ENCODE measurements around the gene CAPN8. TPM values are rescaled to one million over a fixed set of nuclear protein-coding genes. Genes with fewer than 3 reads are reported as not detected.

CAPN8 gene
- total and polyA plus RNA-seq, 5 experiments from 2014 or later, result 0.21 to 0.36 TPM; not detected in 3

GRCh38 chr1:223620297-223620897 lies 45.1 kb downstream of the CAPN8 start:
- Mint-ChIP-seq H3K4me3 (no peak overlapping the region), H3K36me3 (no peaks in the 10 kb centered on the region), H3K27me3 (no peaks in the 10 kb centered on the region), H3K9me3 (no peaks in the 10 kb centered on the region), H3K27ac (peak overlapping the region in 1 of 10 donors; percentile 6), H3K4me1 (peaks cover 0 to 4% (median 0%) of the 10 kb centered on the region in 4 donors)
- POLR2A ChIA-PET, result no interaction called here
- DNase-seq, result no peak
- no peak for ATAC-seq

GRCh38 chr1:223618680-223619079 lies 46.8 kb downstream of the CAPN8 start:
- no peak for ATAC-seq
- Mint-ChIP-seq H3K4me3 (no peak overlapping the region), H3K9me3 (no peaks in the 10 kb centered on the region), H3K27ac (no peak overlapping the region), H3K4me1 (peaks cover 0 to 4% (median 0%) of the 10 kb centered on the region in 4 donors), H3K27me3 (no peaks in the 10 kb centered on the region), H3K36me3 (no peaks in the 10 kb centered on the region)
- POLR2A ChIA-PET, result no interaction called here
- no peak for DNase-seq

GRCh38 chr1:223617323-223618070 lies 48.0 kb downstream of the CAPN8 start:
- no peaks in the 10 kb centered on the region for H3K36me3 Mint-ChIP-seq
- H3K27me3 Mint-ChIP-seq, result no peaks in the 10 kb centered on the region
- POLR2A ChIA-PET, result no interaction called here
- peaks cover 0 to 2% (median 0%) of the 10 kb centered on the region in 4 donors for H3K4me1 Mint-ChIP-seq
- no peaks in the 10 kb centered on the region for H3K9me3 Mint-ChIP-seq
- DNase-seq (no peak), ATAC-seq (no peak)
- no peak overlapping the region for H3K27ac Mint-ChIP-seq
- H3K4me3 Mint-ChIP-seq, result no peak overlapping the region

GRCh38 chr1:223616586-223616985 lies 48.9 kb downstream of the CAPN8 start:
- DNase-seq (no peak), ATAC-seq (no peak)
- Mint-ChIP-seq H3K36me3 (no peaks in the 10 kb centered on the region), H3K9me3 (no peaks in the 10 kb centered on the region), H3K27ac (no peak overlapping the region), H3K4me3 (no peak overlapping the region), H3K4me1 (peaks cover 0 to 5% (median under 1%) of the 10 kb centered on the region in 4 donors), H3K27me3 (no peaks in the 10 kb centered on the region)
- POLR2A ChIA-PET, result no interaction called here

- DNase-seq (no peak), ATAC-seq (no peak)
- H3K27me3 Mint-ChIP-seq, result no peaks in the 10 kb centered on the region
- POLR2A ChIA-PET, result no interaction called here
- H3K27ac Mint-ChIP-seq, result no peak overlapping the region
- no peaks in the 10 kb centered on the region for H3K36me3 Mint-ChIP-seq
- H3K4me3 Mint-ChIP-seq, result no peak overlapping the region
- no peaks in the 10 kb centered on the region for H3K9me3 Mint-ChIP-seq
- H3K4me1 Mint-ChIP-seq, result peaks cover 0 to 5% (median 1%) of the 10 kb centered on the region in 4 donors
Measured at GRCh38 chr1:223611936-223612335, 53.6 kb downstream of the CAPN8 start.

- H3K4me1 Mint-ChIP-seq, result peaks cover 0 to 5% (median 1%) of the 10 kb centered on the region in 4 donors
- DNase-seq (no peak), ATAC-seq (no peak)
- POLR2A ChIA-PET, result no interaction called here
- H3K4me3 Mint-ChIP-seq, result no peak overlapping the region
- no peaks in the 10 kb centered on the region for H3K27me3 Mint-ChIP-seq
- H3K27ac Mint-ChIP-seq, result no peak overlapping the region
- H3K36me3 Mint-ChIP-seq, result no peaks in the 10 kb centered on the region
- no peaks in the 10 kb centered on the region for H3K9me3 Mint-ChIP-seq
Measured at GRCh38 chr1:223609977-223610376, 55.5 kb downstream of the CAPN8 start.

GRCh38 chr1:223609066-223609465 lies 56.4 kb downstream of the CAPN8 start:
- H3K4me1 Mint-ChIP-seq, result peaks cover 0 to 5% (median 1%) of the 10 kb centered on the region in 4 donors
- no peak for ATAC-seq
- no peak for DNase-seq
- H3K9me3 Mint-ChIP-seq, result no peaks in the 10 kb centered on the region
- H3K36me3 Mint-ChIP-seq, result no peaks in the 10 kb centered on the region
- POLR2A ChIA-PET, result no interaction called here
- H3K27ac Mint-ChIP-seq, result no peak overlapping the region
- no peaks in the 10 kb centered on the region for H3K27me3 Mint-ChIP-seq
- H3K4me3 Mint-ChIP-seq, result no peak overlapping the region

GRCh38 chr1:223558512-223558911 lies 107.0 kb downstream of the CAPN8 start:
- no peaks in the 10 kb centered on the region for H3K36me3 Mint-ChIP-seq
- no peak for ATAC-seq
- H3K4me3 Mint-ChIP-seq, result no peak overlapping the region
- H3K27ac Mint-ChIP-seq, result no peak overlapping the region
- H3K4me1 Mint-ChIP-seq, result no peaks in the 10 kb centered on the region
- no peak for DNase-seq
- no peaks in the 10 kb centered on the region for H3K9me3 Mint-ChIP-seq
- no peaks in the 10 kb centered on the region for H3K27me3 Mint-ChIP-seq
- POLR2A ChIA-PET, result no interaction called here

- POLR2A ChIA-PET, result no interaction called here
- H3K9me3 Mint-ChIP-seq, result no peaks in the 10 kb centered on the region
- H3K4me3 Mint-ChIP-seq, result no peak overlapping the region
- H3K36me3 Mint-ChIP-seq, result no peaks in the 10 kb centered on the region
- no peak for DNase-seq
- no peak overlapping the region for H3K27ac Mint-ChIP-seq
- ATAC-seq, result no peak
- no peaks in the 10 kb centered on the region for H3K4me1 Mint-ChIP-seq
- no peaks in the 10 kb centered on the region for H3K27me3 Mint-ChIP-seq
Measured at GRCh38 chr1:223557130-223557475, 108.4 kb downstream of the CAPN8 start.

- H3K9me3 Mint-ChIP-seq, result no peaks in the 10 kb centered on the region
- H3K36me3 Mint-ChIP-seq, result no peaks in the 10 kb centered on the region
- no peaks in the 10 kb centered on the region for H3K4me1 Mint-ChIP-seq
- H3K4me3 Mint-ChIP-seq, result no peak overlapping the region
- no peaks in the 10 kb centered on the region for H3K27me3 Mint-ChIP-seq
- POLR2A ChIA-PET, result no interaction called here
- no peak overlapping the region for H3K27ac Mint-ChIP-seq
- no peak for DNase-seq
- ATAC-seq, result no peak
Measured at GRCh38 chr1:223556414-223557129, 108.9 kb downstream of the CAPN8 start.

GRCh38 chr1:223553957-223554356 lies 111.5 kb downstream of the CAPN8 start:
- POLR2A ChIA-PET, result no interaction called here
- peaks cover 0 to 3% (median 0%) of the 10 kb centered on the region in 9 donors for H3K9me3 Mint-ChIP-seq
- no peak overlapping the region for H3K27ac Mint-ChIP-seq
- H3K4me3 Mint-ChIP-seq, result no peak overlapping the region
- ATAC-seq, result no peak
- peaks cover 0 to 5% (median 1%) of the 10 kb centered on the region in 5 donors for H3K27me3 Mint-ChIP-seq
- no peaks in the 10 kb centered on the region for H3K36me3 Mint-ChIP-seq
- no peak for DNase-seq
- peaks cover 3 to 7% (median 7%) of the 10 kb centered on the region in 4 donors for H3K4me1 Mint-ChIP-seq

GRCh38 chr1:223551610-223552009 lies 113.9 kb downstream of the CAPN8 start:
- Mint-ChIP-seq H3K27ac (no peak overlapping the region), H3K9me3 (peaks cover 0 to 14% (median 10%) of the 10 kb centered on the region in 9 donors), H3K27me3 (peaks cover 0 to 9% (median 5%) of the 10 kb centered on the region in 5 donors), H3K36me3 (peaks cover 0 to 15% (median 10%) of the 10 kb centered on the region in 3 donors), H3K4me1 (peaks cover 6 to 7% (median 7%) of the 10 kb centered on the region in 4 donors), H3K4me3 (no peak overlapping the region)
- ATAC-seq (no peak), DNase-seq (no peak)
- POLR2A ChIA-PET, result no interaction called here

- Mint-ChIP-seq H3K4me1 (peaks cover 6 to 7% (median 7%) of the 10 kb centered on the region in 4 donors), H3K27me3 (peaks cover 0 to 9% (median 5%) of the 10 kb centered on the region in 5 donors)
Measured at GRCh38 chr1:223549740-223550139, 115.8 kb downstream of the CAPN8 start.

More at GRCh38 chr1:223549740-223550139, 115.8 kb downstream of the CAPN8 start:
- H3K27ac Mint-ChIP-seq, result no peak overlapping the region
- POLR2A ChIA-PET, result no interaction called here
- H3K9me3 Mint-ChIP-seq, result peaks cover 0 to 14% (median 10%) of the 10 kb centered on the region in 9 donors
- no peak overlapping the region for H3K4me3 Mint-ChIP-seq
- no peak for ATAC-seq
- no peak for DNase-seq
- H3K36me3 Mint-ChIP-seq, result peaks cover 0 to 15% (median 12%) of the 10 kb centered on the region in 3 donors

Data from naive thymus-derived CD8-positive, alpha-beta T cell (primary cell).